HepG2 (cell line): ENCODE measurements around the gene S1PR2. TPM values are rescaled to one million over a fixed set of nuclear protein-coding genes. Genes with fewer than 3 reads are reported as not detected.

Source experiments
- AGO2 ChIP-seq: fragments of 200-400 bp; formaldehyde crosslinking; optimal IDR thresholded peaks from 2 replicates; pipeline ENCODE3; 2017; ENCODE audit warnings: mild to moderate bottlenecking, low read depth, low read length, moderate library complexity
- E2F5 ChIP-seq: sonication (generic); formaldehyde crosslinking; conservative IDR thresholded peaks from 2 replicates; pipeline ENCODE4 v1.4.0; 2020; ENCODE audit warnings: missing genetic modification reagents
- ELF4 ChIP-seq: sonication (generic); formaldehyde crosslinking; IDR thresholded peaks from 2 replicates; pipeline ENCODE4 v1.5.0; 2020; ENCODE audit warnings: missing genetic modification reagents, mild to moderate bottlenecking, moderate library complexity, borderline replicate concordance
- ESRRA ChIP-seq: sonication (generic); formaldehyde crosslinking; IDR thresholded peaks from 2 replicates; pipeline ENCODE4 v1.5.1; 2020; ENCODE audit warnings: mild to moderate bottlenecking, low read depth, missing genetic modification reagents
- KLF16 ChIP-seq, 2 experiments: sonication (generic) in 1 of 2; formaldehyde crosslinking in 1 of 2; IDR thresholded peaks; 2 replicates each; pipeline versions ENCODE4 v1.6.1 to v1.8.0; 2016 to 2023; ENCODE audit warnings: missing genetic modification reagents in 2 of 2, missing compliant biosample characterization in 1 of 2
- LCORL ChIP-seq, 2 experiments: fragments of 450-650 bp in 1 of 2; sonication (generic) in 1 of 2; formaldehyde crosslinking in 1 of 2; IDR thresholded peaks; 2 replicates each; pipeline versions ENCODE4 v1.5.0 to v1.6.1; 2017 to 2020; ENCODE audit warnings: antibody characterized with exemption in 1 of 2, missing genetic modification reagents in 1 of 2
- MAFF ChIP-seq: IDR thresholded peaks from 2 replicates; pipeline ENCODE4 v1.6.1; 2011; ENCODE audit warnings: low read depth, low read length, improper control_type of control experiment
- MAX ChIP-seq: IDR thresholded peaks from 2 replicates; pipeline ENCODE4 v1.6.1; 2012; ENCODE audit warnings: inconsistent platforms
- RFXAP ChIP-seq: sonication (generic); formaldehyde crosslinking; IDR thresholded peaks from 2 replicates; pipeline ENCODE4 v1.4.0; 2020; ENCODE audit warnings: missing genetic modification reagents, borderline replicate concordance
- SOX13 ChIP-seq, 3 experiments: fragments of 450-650 bp in 1 of 3; sonication (generic) in 1 of 3; formaldehyde crosslinking in 1 of 3; IDR thresholded peaks in 2 of 3; conservative IDR thresholded peaks in 1 of 3; 2 replicates each; pipeline versions ENCODE4 v1.5.0 to v1.6.1; 2016 to 2020; ENCODE audit warnings: antibody characterized with exemption in 1 of 3, mild to moderate bottlenecking in 1 of 3, missing compliant biosample characterization in 1 of 3, missing genetic modification reagents in 1 of 3, moderate library complexity in 1 of 3
- SRSF9 ChIP-seq: fragments of 200-400 bp; formaldehyde crosslinking; IDR thresholded peaks from 2 replicates; pipeline ENCODE4 v1.6.1; 2018; ENCODE audit warnings: borderline replicate concordance, mild to moderate bottlenecking, low read depth, low read length; ENCODE audit not compliant: insufficient read depth, poor library complexity, severe bottlenecking
- THAP8 ChIP-seq: sonication (generic); formaldehyde crosslinking; IDR thresholded peaks from 2 replicates; pipeline ENCODE4 v1.5.1; 2020; ENCODE audit warnings: missing genetic modification reagents, mild to moderate bottlenecking, borderline replicate concordance
- USF2 ChIP-seq, 2 experiments: sonication (generic) in 1 of 2; formaldehyde crosslinking in 1 of 2; IDR thresholded peaks; 2 replicates each; pipeline versions ENCODE4 v1.5.1 to v1.6.1; 2011 to 2020; ENCODE audit warnings: borderline replicate concordance in 1 of 2, low read depth in 1 of 2, low read length in 1 of 2, mild to moderate bottlenecking in 1 of 2, missing genetic modification reagents in 1 of 2, moderate library complexity in 1 of 2
- ZFP90 ChIP-seq: sonication (generic); formaldehyde crosslinking; IDR thresholded peaks from 2 replicates; pipeline ENCODE4 v1.8.0; 2022; ENCODE audit warnings: missing genetic modification reagents, mild to moderate bottlenecking, inconsistent platforms, borderline replicate concordance
- ZNF225 ChIP-seq: sonication (generic); formaldehyde crosslinking; IDR thresholded peaks from 2 replicates; pipeline ENCODE4 v1.4.0; 2020; ENCODE audit warnings: mild to moderate bottlenecking, missing genetic modification reagents
- ZNF367 ChIP-seq: sonication (generic); formaldehyde crosslinking; IDR thresholded peaks from 2 replicates; pipeline ENCODE4 v1.4.0; 2020; ENCODE audit warnings: missing genetic modification reagents, borderline replicate concordance
- ZNF503 ChIP-seq: sonication (generic); formaldehyde crosslinking; IDR thresholded peaks from 2 replicates; pipeline ENCODE4 v1.4.0; 2020; ENCODE audit warnings: missing genetic modification reagents
- ZNF616 ChIP-seq: sonication (generic); formaldehyde crosslinking; IDR thresholded peaks from 2 replicates; pipeline ENCODE4 v1.5.0; 2020; ENCODE audit warnings: low read depth, mild to moderate bottlenecking, missing genetic modification reagents
- polyA plus RNA-seq, 8 experiments: library from polyadenylated mRNA; depleted of rRNA in 3 of 8; stranded (reverse) in 7 of 8; unstranded in 1 of 8; fragments of >200 nt; fragmentation: Illumina TruSeq in 4 of 8; extraction: Trizol in 4 of 8; gene quantifications; 2 replicates each; pipeline versions ENCODE4 v1.2.1 to v1.2.3, GENCODE V29; 2011 to 2016; ENCODE audit warnings: low read depth in 4 of 8, missing spikeins in 1 of 8, mixed read lengths in 1 of 8; ENCODE audit not compliant: insufficient read depth in 1 of 8
- total RNA-seq, 5 experiments: library from RNA; depleted of rRNA; stranded (reverse); fragments of >200 nt; fragmentation: Illumina TruSeq; extraction: Trizol; gene quantifications; 2 replicates each; pipeline ENCODE4 v1.2.3, GENCODE V29; 2016; ENCODE audit warnings: low read depth in 1 of 5

The S1PR2 gene
- total and polyA plus RNA-seq, 2 of the 13 experiments (the other 11 are each of a cell fraction or from before 2014, with no cell fraction given) = 0.91 to 1.3 TPM

GRCh38 chr19:10270616-10271394, 39.7 kb upstream of the S1PR2 start, which contains the start of gene ICAM1 (continued):
- no peak; the same call in 1 of the 2 replicates for TF ChIP-seq SOX13 (IDR thresholded peaks at IDR 0.05)
- TF ChIP-seq SOX13 (CRISPR knock-in tag; conservative IDR thresholded peaks at IDR 0.05 in 1 of 2, IDR thresholded peaks at IDR 0.05 in 1 of 2) = peak in 1 of 2 experiments; percentile 78; a peak in 2 of 4 replicates
- TF ChIP-seq ELF4 (CRISPR knock-in tag) = peak; percentile 95
- no peak for TF ChIP-seq USF2 (IDR thresholded peaks at IDR 0.05; ENCODE audit: low read depth, low read length)
- TF ChIP-seq USF2 (CRISPR knock-in tag; IDR thresholded peaks at IDR 0.05; ENCODE audit: borderline replicate concordance) = peak; percentile 77; the same call in 1 of the 2 replicates
- peak; percentile 77; the same call in 1 of the 2 replicates for TF ChIP-seq ZNF616
- TF ChIP-seq AGO2 = no peak
- TF ChIP-seq THAP8 (CRISPR knock-in tag) = no peak; the same call in 1 of the 2 replicates
- peak; percentile 46; the same call in 1 of the 2 replicates for TF ChIP-seq ZNF225
- TF ChIP-seq ZNF367 (CRISPR knock-in tag) = 0 out of 2 replicates have a peak, but pooled peaks have one; percentile 18
- TF ChIP-seq KLF16 (CRISPR knock-in tag; IDR thresholded peaks at IDR 0.05) = peak in 1 of 2 experiments; percentile 96; a peak in 2 of 4 replicates
- peak; percentile 79 for TF ChIP-seq ZFP90 (CRISPR knock-in tag)
- peak; percentile 97 for TF ChIP-seq MAX
- no peak for TF ChIP-seq MAFF
- TF ChIP-seq E2F5 (CRISPR knock-in tag) = no peak
- TF ChIP-seq RFXAP (CRISPR knock-in tag) = peak; percentile 71
- TF ChIP-seq LCORL (IDR thresholded peaks at IDR 0.05) = no peak
- TF ChIP-seq LCORL (CRISPR knock-in tag; IDR thresholded peaks at IDR 0.05) = peak; percentile 72
- peak; percentile 35 for TF ChIP-seq ESRRA (CRISPR knock-in tag)
- TF ChIP-seq SRSF9 = no peak
- peak; percentile 66; the same call in 1 of the 2 replicates for TF ChIP-seq ZNF503
